PFSK-1 (cell line): ENCODE measurements around the gene TUBA8.

Experiments used
- FOXP2 ChIP-seq: optimal IDR thresholded peaks from 2 replicates; pipeline ENCODE3; 2011; ENCODE audit warnings: borderline replicate concordance, control low read depth, inconsistent platforms; ENCODE audit not compliant: insufficient read depth; ENCODE audit errors: extremely low read length, extremely low read depth
- POLR2AphosphoS5 ChIP-seq: IDR thresholded peaks from 2 replicates; pipeline ENCODE4 v1.6.1; 2012; ENCODE audit warnings: low read depth, mild to moderate bottlenecking, control low read depth, low read length, moderate library complexity
- REST ChIP-seq, 2 experiments: IDR thresholded peaks; 2 replicates each; pipeline versions ENCODE4 v1.6.1 to v1.8.0; 2011 to 2012; ENCODE audit warnings: low read depth in 2 of 2, low read length in 2 of 2, control low read depth in 1 of 2, inconsistent platforms in 1 of 2, mild to moderate bottlenecking in 1 of 2, moderate library complexity in 1 of 2; ENCODE audit not compliant: insufficient read depth in 1 of 2
- SIN3A ChIP-seq: IDR thresholded peaks from 2 replicates; pipeline ENCODE4 v1.6.1; 2012; ENCODE audit warnings: mild to moderate bottlenecking, low read length, moderate library complexity, borderline replicate concordance; ENCODE audit not compliant: insufficient read depth
- TAF1 ChIP-seq: IDR thresholded peaks from 2 replicates; pipeline ENCODE4 v1.6.1; 2012; ENCODE audit warnings: low read length, control low read depth, borderline replicate concordance; ENCODE audit not compliant: insufficient read depth

TUBA8 gene

GRCh38 chr22:18103527-18104269 is 6.9 kb upstream of the TUBA8 start:
- TF ChIP-seq TAF1 (no peak), FOXP2 (no peak), REST (IDR thresholded peaks at IDR 0.05; ENCODE audit: insufficient read depth in 1 of 2, low read depth in 2 of 2, low read length in 2 of 2) (no peak), POLR2AphosphoS5 (no peak), SIN3A (no peak)

- no peak for TF ChIP-seq FOXP2
- TF ChIP-seq TAF1 = no peak
- no peak for TF ChIP-seq SIN3A
- TF ChIP-seq POLR2AphosphoS5 = no peak
Measured at GRCh38 chr22:18104566-18104965, 6.0 kb upstream of the TUBA8 start.

- TF ChIP-seq FOXP2 (no peak), POLR2AphosphoS5 (no peak), TAF1 (no peak), SIN3A (no peak), REST (IDR thresholded peaks at IDR 0.05; ENCODE audit: insufficient read depth in 1 of 2, low read depth in 2 of 2, low read length in 2 of 2) (no peak)
Measured at GRCh38 chr22:18108187-18108586, 2.4 kb upstream of the TUBA8 start.

- no peak for TF ChIP-seq POLR2AphosphoS5
- no peak for TF ChIP-seq REST (IDR thresholded peaks at IDR 0.05; ENCODE audit: insufficient read depth in 1 of 2, low read depth in 2 of 2, low read length in 2 of 2)
- TF ChIP-seq FOXP2 = no peak
- no peak for TF ChIP-seq SIN3A
- no peak for TF ChIP-seq TAF1
Measured at GRCh38 chr22:18109410-18110193, 1.0 kb upstream of the TUBA8 start.

GRCh38 chr22:18110954-18111758 is 547 bp downstream of the TUBA8 start:
- TF ChIP-seq TAF1 (no peak), REST (IDR thresholded peaks at IDR 0.05; ENCODE audit: insufficient read depth in 1 of 2, low read depth in 2 of 2, low read length in 2 of 2) (no peak), FOXP2 (no peak), SIN3A (no peak)
